Measurements from ENCODE around the gene CEP350.

DNA sequence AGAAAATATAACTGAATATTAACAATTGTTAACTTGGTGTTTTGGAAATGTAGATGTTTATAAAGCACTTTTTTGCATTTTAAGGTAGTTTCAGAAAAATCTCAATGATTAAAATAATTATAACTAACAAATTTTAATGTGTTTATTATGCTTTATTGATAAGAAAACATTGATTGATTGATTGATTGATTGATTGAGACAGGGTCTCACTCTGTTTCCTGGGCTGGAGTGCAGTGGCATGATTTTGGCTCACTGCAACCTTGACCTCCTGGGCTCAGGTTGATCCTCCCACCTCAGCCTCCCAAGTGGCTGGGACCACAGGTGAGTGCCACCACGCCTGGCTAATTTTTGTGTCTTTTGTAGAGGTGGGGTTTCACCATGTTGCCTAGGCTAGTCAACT is 106.4 kb downstream of the CEP350 start:
- TF ChIP-seq, protein P1, sequence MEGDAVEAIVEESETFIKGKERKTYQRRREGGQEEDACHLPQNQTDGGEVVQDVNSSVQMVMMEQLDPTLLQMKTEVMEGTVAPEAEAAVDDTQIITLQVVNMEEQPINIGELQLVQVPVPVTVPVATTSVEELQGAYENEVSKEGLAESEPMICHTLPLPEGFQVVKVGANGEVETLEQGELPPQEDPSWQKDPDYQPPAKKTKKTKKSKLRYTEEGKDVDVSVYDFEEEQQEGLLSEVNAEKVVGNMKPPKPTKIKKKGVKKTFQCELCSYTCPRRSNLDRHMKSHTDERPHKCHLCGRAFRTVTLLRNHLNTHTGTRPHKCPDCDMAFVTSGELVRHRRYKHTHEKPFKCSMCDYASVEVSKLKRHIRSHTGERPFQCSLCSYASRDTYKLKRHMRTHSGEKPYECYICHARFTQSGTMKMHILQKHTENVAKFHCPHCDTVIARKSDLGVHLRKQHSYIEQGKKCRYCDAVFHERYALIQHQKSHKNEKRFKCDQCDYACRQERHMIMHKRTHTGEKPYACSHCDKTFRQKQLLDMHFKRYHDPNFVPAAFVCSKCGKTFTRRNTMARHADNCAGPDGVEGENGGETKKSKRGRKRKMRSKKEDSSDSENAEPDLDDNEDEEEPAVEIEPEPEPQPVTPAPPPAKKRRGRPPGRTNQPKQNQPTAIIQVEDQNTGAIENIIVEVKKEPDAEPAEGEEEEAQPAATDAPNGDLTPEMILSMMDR (IDR thresholded peaks at IDR 0.05) = no peak
- TF ChIP-seq POLR2AphosphoS5 (IDR thresholded peaks at IDR 0.05) = no peak

All from breast epithelium (tissue), 3 donors.